Subcutaneous abdominal adipose tissue (tissue), 5 donors: ENCODE data around the gene PLEKHG4.

Experiments used
- H3K27ac ChIP-seq: one replicate; pipeline ENCODE4 v1.7.0; 2013; ENCODE audit warnings: low read depth, mild to moderate bottlenecking, inconsistent platforms, low read length, moderate library complexity
- H3K27me3 ChIP-seq, 5 donors: one replicate each; pipeline ENCODE4 v1.7.0; 2013; ENCODE audit warnings: low read length in 5 of 5, inconsistent platforms in 1 of 5; ENCODE audit not compliant: control insufficient read depth in 5 of 5, insufficient read depth in 4 of 5
- H3K36me3 ChIP-seq, 5 donors: one replicate each; pipeline ENCODE4 v1.7.0; 2013; ENCODE audit warnings: low read length in 5 of 5; ENCODE audit not compliant: control insufficient read depth in 5 of 5, insufficient read depth in 5 of 5
- H3K4me1 ChIP-seq, 5 donors: one replicate each; pipeline ENCODE4 v1.7.0; 2013; ENCODE audit warnings: low read length in 5 of 5, mild to moderate bottlenecking in 3 of 5, moderate library complexity in 1 of 5; ENCODE audit not compliant: control insufficient read depth in 5 of 5, insufficient read depth in 5 of 5
- H3K4me3 ChIP-seq, 5 donors: one replicate each; pipeline ENCODE4 v1.7.0; 2013; ENCODE audit warnings: low read length in 5 of 5, low read depth in 1 of 5
- H3K9ac ChIP-seq, 5 donors: one replicate each; pipeline ENCODE4 v1.7.0; 2013; ENCODE audit warnings: low read length in 5 of 5, mild to moderate bottlenecking in 4 of 5, moderate library complexity in 3 of 5
- H3K9me3 ChIP-seq, 5 donors: one replicate each; pipeline ENCODE4 v1.7.0; 2013; ENCODE audit warnings: low read length in 5 of 5; ENCODE audit not compliant: control insufficient read depth in 5 of 5
- donor health status: healthy.
- donor health status: healthy.
- donor health status: healthy.
- donor health status: healthy.
- donor health status: healthy.

Gene PLEKHG4, protein sequence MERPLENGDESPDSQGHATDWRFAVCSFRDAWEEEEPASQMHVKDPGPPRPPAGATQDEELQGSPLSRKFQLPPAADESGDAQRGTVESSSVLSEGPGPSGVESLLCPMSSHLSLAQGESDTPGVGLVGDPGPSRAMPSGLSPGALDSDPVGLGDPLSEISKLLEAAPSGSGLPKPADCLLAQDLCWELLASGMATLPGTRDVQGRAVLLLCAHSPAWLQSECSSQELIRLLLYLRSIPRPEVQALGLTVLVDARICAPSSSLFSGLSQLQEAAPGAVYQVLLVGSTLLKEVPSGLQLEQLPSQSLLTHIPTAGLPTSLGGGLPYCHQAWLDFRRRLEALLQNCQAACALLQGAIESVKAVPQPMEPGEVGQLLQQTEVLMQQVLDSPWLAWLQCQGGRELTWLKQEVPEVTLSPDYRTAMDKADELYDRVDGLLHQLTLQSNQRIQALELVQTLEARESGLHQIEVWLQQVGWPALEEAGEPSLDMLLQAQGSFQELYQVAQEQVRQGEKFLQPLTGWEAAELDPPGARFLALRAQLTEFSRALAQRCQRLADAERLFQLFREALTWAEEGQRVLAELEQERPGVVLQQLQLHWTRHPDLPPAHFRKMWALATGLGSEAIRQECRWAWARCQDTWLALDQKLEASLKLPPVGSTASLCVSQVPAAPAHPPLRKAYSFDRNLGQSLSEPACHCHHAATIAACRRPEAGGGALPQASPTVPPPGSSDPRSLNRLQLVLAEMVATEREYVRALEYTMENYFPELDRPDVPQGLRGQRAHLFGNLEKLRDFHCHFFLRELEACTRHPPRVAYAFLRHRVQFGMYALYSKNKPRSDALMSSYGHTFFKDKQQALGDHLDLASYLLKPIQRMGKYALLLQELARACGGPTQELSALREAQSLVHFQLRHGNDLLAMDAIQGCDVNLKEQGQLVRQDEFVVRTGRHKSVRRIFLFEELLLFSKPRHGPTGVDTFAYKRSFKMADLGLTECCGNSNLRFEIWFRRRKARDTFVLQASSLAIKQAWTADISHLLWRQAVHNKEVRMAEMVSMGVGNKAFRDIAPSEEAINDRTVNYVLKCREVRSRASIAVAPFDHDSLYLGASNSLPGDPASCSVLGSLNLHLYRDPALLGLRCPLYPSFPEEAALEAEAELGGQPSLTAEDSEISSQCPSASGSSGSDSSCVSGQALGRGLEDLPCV

GRCh38 chr16:67279296-67280089 is at the start of gene PLEKHG4:
Gene PLEKHG4 (plus strand): TSS chr16:67279532. CDS start chr16:67280045, 513 bp downstream.
- Histone ChIP-seq H3K36me3 (peaks cover 0 to 20% (median 4%) of the 10 kb centered on the region in 5 donors), H3K4me3 (peak within 1 kb of the TSS; percentile 58 to 76 (median 69)), H3K9me3 (no peaks in the 10 kb centered on the region), H3K4me1 (peaks cover 2 to 28% (median 24%) of the 10 kb centered on the region in 5 donors), H3K27ac (peak within 1 kb of the TSS; percentile 79), H3K27me3 (no peaks in the 10 kb centered on the region), H3K9ac (peak within 1 kb of the TSS in 4 of 5 donors; percentile 54 to 80 (median 76))

DNA sequence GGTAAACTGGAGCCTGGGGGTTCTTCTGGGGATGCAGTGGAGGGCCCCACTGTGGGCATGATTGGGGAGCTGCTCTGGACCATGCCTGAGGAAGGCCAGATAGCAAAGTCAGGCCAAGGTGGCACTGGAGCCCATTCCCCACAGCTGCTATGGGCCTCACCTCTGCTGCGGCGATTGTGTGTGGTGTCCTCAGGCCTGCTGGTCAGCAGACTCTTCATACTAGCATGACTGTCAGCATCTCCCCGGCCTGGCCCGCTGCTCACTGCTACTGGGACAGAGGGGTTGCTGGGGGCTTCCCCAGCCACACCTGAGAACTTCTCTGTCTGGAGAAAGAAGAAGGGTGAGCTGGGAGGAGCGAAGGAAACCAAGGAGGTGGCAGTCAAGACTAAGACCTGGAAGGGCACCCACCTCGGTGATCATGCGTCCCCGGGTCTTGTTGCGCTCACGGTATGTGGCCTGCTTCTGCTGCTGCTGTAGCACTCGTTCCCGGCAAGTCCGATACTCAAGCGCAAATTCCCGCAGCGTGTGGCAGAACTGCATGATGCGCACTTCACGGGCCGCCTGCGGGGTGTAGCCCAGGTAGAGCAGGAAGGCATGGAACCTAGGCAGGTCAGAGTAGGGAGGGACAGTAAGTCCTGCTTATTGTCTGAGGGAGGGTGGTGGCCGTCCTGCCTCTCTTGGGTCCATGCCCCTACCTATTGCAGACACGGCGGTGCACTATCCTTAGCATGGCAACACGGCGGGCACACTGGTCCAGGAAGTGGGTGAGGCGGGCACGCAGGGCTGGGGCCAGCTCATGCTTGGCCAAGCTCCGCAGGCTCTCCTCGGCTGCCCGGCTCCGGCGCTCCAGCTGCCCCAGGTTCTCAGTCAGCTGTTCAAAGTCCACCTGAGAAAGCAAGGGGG is 49.2 kb upstream of the PLEKHG4 start:
- no peak overlapping the region for H3K4me3 ChIP-seq
- no peak overlapping the region for H3K9ac ChIP-seq
- H3K4me1 ChIP-seq = peaks cover 8 to 30% (median 22%) of the 10 kb centered on the region in 5 donors
- no peaks in the 10 kb centered on the region for H3K27me3 ChIP-seq
- H3K9me3 ChIP-seq = no peaks in the 10 kb centered on the region
- H3K36me3 ChIP-seq = peaks cover 0 to 66% (median 58%) of the 10 kb centered on the region in 5 donors
- no peak overlapping the region for H3K27ac ChIP-seq

GRCh38 chr16:67230809-67231660 is 48.3 kb upstream of the PLEKHG4 start:
- H3K36me3 ChIP-seq = peaks cover 0 to 75% (median 64%) of the 10 kb centered on the region in 5 donors

GRCh38 chr16:67233596-67233995 is 45.7 kb upstream of the PLEKHG4 start:
- Histone ChIP-seq H3K27ac (no peak overlapping the region), H3K36me3 (peaks cover 0 to 92% (median 81%) of the 10 kb centered on the region in 5 donors), H3K9me3 (no peaks in the 10 kb centered on the region), H3K4me1 (no peaks in the 10 kb centered on the region), H3K9ac (no peak overlapping the region), H3K27me3 (no peaks in the 10 kb centered on the region), H3K4me3 (no peak overlapping the region)

More at GRCh38 chr16:67230809-67231660, 48.3 kb upstream of the PLEKHG4 start:
- H3K4me1 ChIP-seq = peaks cover 8 to 22% (median 19%) of the 10 kb centered on the region in 5 donors
- no peaks in the 10 kb centered on the region for H3K9me3 ChIP-seq
- H3K27ac ChIP-seq = no peak overlapping the region
- H3K4me3 ChIP-seq = no peak overlapping the region
- no peak overlapping the region for H3K9ac ChIP-seq
- no peaks in the 10 kb centered on the region for H3K27me3 ChIP-seq

GRCh38 chr16:67234180-67234597 is 45.1 kb upstream of the PLEKHG4 start:
- Histone ChIP-seq H3K9ac (no peak overlapping the region), H3K36me3 (peaks cover 0 to 92% (median 81%) of the 10 kb centered on the region in 5 donors), H3K9me3 (no peaks in the 10 kb centered on the region)

GRCh38 chr16:67235816-67236562 is 43.3 kb upstream of the PLEKHG4 start:
- no peak overlapping the region for H3K4me3 ChIP-seq
- no peak overlapping the region for H3K9ac ChIP-seq
- H3K9me3 ChIP-seq = no peaks in the 10 kb centered on the region
- H3K36me3 ChIP-seq = peaks cover 0 to 83% (median 71%) of the 10 kb centered on the region in 5 donors
- peaks cover 6 to 18% (median 11%) of the 10 kb centered on the region in 5 donors for H3K4me1 ChIP-seq
- no peak overlapping the region for H3K27ac ChIP-seq
- H3K27me3 ChIP-seq = no peaks in the 10 kb centered on the region

More at GRCh38 chr16:67234180-67234597, 45.1 kb upstream of the PLEKHG4 start:
- H3K4me3 ChIP-seq = no peak overlapping the region
- peaks cover 0 to 1% (median 0%) of the 10 kb centered on the region in 5 donors for H3K4me1 ChIP-seq
- H3K27ac ChIP-seq = no peak overlapping the region
- H3K27me3 ChIP-seq = no peaks in the 10 kb centered on the region

- Histone ChIP-seq H3K36me3 (peaks cover 0 to 75% (median 63%) of the 10 kb centered on the region in 5 donors), H3K9ac (no peak overlapping the region), H3K27ac (no peak overlapping the region), H3K4me1 (peaks cover 9 to 26% (median 19%) of the 10 kb centered on the region in 5 donors), H3K27me3 (no peaks in the 10 kb centered on the region), H3K4me3 (no peak overlapping the region), H3K9me3 (no peaks in the 10 kb centered on the region)
These were observed 42.6 kb upstream of the PLEKHG4 start for GRCh38 chr16:67236563-67237395.
